ENCODE results near the gene TRIM26.

- TF ChIP-seq POLR2AphosphoS5 (IDR thresholded peaks at IDR 0.05) (no peak), CTCF (IDR thresholded peaks at IDR 0.05) (no peak), POLR2A (IDR thresholded peaks at IDR 0.05) (no peak), EP300 (IDR thresholded peaks at IDR 0.05; ENCODE audit: low read depth) (no peak)
These were observed 21.1 kb upstream of the TRIM26 start for GRCh38 chr6:30234356-30234755.

All from transverse colon (tissue), 4 donors.